SK-N-MC (cell line): Measurements from ENCODE around the gene ZNF440.

Experiments used
- EZH2 ChIP-seq: fragments of 200-600 bp; sonication (generic); IDR thresholded peaks from one replicate; pipeline ENCODE4 v1.6.1; 2017; ENCODE audit warnings: antibody characterized with exemption
- POLR2AphosphoS5 ChIP-seq: IDR thresholded peaks from 2 replicates; pipeline ENCODE4 v1.6.1; 2012; ENCODE audit warnings: mild to moderate bottlenecking, low read depth, low read length, borderline replicate concordance

- TF ChIP-seq EZH2 (no peak), POLR2AphosphoS5 (no peak)
Observed at GRCh38 chr19:11784356-11784755, 29.7 kb upstream of the ZNF440 start.
